Ovary (tissue), 3 donors: Measurements from ENCODE around the gene TMEM131.

Experiments used
- EP300 ChIP-seq: sonication (generic); formaldehyde crosslinking; IDR thresholded peaks from one replicate; pipeline ENCODE4 v1.6.1; 2017; ENCODE audit warnings: antibody characterized with exemption
- TF ChIP-seq, protein P1 (sequence below), 3 donors: fragments of 450-650 bp in 2 of 3; fragments of 200-600 bp in 1 of 3; IDR thresholded peaks; one replicate each; pipeline versions ENCODE4 v1.5.1 to v1.8.0; 2016 to 2022; ENCODE audit warnings: antibody characterized with exemption in 3 of 3, mild to moderate bottlenecking in 1 of 3
- donor health status: DM: no; HTN: no; CAD: no.

DNA sequence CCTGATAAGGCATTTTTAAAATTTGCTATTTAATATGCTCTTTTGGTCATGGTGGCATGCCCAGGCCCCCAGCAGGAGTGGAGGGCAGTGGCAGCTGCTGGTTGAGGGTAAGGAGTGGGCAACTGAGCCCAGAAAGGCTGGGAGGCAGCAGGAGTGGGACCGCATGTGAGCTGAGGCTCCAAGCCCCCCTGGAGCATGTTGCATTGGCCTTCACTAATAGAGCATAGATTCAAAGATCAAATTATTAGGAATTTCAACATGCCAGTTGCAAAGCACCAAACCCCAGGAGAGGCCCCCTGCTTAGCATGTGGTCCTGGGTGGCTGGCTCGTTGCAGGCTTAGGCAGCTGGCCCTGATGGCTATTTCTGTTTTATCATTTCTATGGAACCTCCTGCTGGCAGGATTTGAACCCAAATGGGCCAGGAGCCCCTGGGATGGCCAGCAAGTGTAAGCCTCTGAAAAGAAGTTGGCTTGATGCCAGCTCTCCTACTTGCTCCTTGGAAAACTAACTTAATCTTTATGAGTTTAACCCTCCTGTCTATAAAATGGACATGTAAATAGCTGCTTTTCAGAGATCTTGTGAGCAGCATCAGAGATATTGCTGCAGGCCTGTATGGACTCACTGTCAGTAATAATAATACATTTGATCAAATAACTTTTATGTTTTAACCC is 42.1 kb upstream of the TMEM131 start:
- TF ChIP-seq, protein P1, sequence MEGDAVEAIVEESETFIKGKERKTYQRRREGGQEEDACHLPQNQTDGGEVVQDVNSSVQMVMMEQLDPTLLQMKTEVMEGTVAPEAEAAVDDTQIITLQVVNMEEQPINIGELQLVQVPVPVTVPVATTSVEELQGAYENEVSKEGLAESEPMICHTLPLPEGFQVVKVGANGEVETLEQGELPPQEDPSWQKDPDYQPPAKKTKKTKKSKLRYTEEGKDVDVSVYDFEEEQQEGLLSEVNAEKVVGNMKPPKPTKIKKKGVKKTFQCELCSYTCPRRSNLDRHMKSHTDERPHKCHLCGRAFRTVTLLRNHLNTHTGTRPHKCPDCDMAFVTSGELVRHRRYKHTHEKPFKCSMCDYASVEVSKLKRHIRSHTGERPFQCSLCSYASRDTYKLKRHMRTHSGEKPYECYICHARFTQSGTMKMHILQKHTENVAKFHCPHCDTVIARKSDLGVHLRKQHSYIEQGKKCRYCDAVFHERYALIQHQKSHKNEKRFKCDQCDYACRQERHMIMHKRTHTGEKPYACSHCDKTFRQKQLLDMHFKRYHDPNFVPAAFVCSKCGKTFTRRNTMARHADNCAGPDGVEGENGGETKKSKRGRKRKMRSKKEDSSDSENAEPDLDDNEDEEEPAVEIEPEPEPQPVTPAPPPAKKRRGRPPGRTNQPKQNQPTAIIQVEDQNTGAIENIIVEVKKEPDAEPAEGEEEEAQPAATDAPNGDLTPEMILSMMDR (IDR thresholded peaks at IDR 0.05): no peak
- no peak for TF ChIP-seq EP300
